Measurements from ENCODE around the gene BLOC1S2. TPM values are rescaled to one million over a fixed set of nuclear protein-coding genes. Genes with fewer than 3 reads are reported as not detected.
A peak's percentile ranks its signal among the peaks of the same experiment; 100 is the strongest.
"Not testable (repeated sequence)": the region's sequence is repeated elsewhere in the genome, so short reads cannot be mapped to it uniquely, and the experiment has no call there.

BLOC1S2 gene
- polyA plus RNA-seq, 3 donors = 18.4 to 53.8 (median 30.4) TPM

DNA sequence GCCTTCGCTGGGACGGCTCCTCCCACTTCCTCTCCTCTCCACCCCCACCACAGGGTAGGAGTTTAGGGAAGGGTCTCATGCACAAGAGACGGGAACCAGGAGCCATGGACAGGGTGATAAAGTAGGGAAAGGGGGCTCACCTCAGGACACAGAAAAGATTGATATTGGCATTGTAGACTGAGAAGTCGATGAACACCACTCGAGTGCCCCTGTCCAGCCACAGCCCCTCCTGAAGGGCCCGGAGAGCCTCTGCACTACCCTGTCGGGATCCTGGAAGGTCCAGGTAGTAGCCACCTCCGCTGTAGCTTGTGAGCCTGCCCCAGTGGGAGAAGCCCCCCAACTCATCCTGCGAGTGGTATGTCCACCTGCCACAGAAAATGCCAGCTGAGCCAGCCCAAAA lies 10.8 kb upstream of the BLOC1S2 start:
- WGBS, 3 donors = 66 to 70% (median 69%) methylated on average over 9 of the region's 9 CpGs
- H3K27ac ChIP-seq (ENCODE audit: low read depth, low read length) = no peak overlapping the region

DNA sequence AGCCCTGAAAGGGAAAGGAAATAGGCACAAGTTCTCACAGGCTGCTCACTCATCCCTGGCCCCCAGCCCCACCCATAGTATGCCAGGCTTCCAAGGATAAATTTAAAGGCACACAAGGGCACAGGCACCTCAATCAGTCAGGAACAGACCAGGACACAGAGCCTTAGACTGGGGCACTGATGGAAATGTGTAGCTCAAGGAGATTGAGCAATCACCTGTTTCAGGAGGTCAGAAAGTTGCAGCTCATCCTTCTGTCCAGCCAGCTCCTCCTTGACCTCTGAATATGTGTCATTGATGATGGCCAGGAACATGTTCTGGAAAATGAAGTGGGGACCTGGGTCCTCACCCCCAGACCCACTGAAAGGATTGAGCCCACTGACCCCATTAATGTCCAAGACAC lies 6.6 kb upstream of the BLOC1S2 start:
- H3K27ac ChIP-seq (ENCODE audit: low read depth, low read length) = no peak overlapping the region

DNA sequence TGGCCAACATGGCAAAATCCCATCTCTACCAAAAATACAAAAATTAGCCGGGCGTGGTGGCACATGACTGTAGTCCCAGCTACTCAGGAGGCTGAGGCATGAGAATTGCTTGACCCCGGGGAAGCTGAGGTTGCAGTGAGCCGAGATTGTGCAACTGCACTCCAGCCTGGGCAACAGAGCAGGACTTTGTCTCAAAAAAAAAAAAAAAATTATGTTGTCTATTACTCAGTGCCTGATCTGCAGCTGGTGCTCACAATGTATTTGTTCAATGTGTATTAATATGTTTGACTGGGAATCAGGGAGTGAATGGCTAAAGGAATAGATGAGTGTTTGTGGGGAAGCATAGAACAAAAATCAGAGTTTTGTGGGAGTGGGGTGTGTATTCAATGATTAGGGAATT lies 5.8 kb upstream of the BLOC1S2 start:
- H3K27ac ChIP-seq (ENCODE audit: low read depth, low read length) = not testable (repeated sequence)
- 38 to 58% (median 52%) methylated on average over 4 of the region's 4 CpGs for WGBS, 3 donors

- 44 to 59% (median 47%) methylated on average over 3 of the region's 3 CpGs for WGBS, 3 donors
- H3K27ac ChIP-seq (ENCODE audit: low read depth, low read length) = no peak overlapping the region
These were observed 4.9 kb upstream of the BLOC1S2 start for GRCh38 chr10:100291356-100291755.

GRCh38 chr10:100289641-100290040 lies 3.2 kb upstream of the BLOC1S2 start:
- no peak overlapping the region for H3K27ac ChIP-seq (ENCODE audit: low read depth, low read length)
- WGBS, 3 donors = 69 to 95% (median 82%) methylated on average over 2 of the region's 2 CpGs

DNA sequence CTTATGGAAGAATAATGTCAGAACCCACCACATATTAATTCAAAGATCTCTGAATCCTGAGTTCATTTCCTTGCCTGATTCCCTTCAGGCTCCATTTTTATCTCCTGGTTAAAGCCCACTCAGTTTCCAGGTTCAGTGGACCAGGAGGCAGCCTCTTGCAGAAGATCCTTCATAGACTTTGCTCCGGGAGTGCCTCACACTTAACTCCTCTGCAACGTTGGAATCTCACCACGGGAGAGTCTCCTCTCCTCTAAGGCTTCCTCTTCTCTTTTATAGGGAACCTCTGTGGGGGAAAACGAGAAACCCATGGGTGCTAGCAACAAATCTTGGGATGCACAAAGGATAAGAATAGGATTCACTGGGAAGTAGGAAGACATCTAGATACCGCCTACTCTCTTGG lies 1.7 kb upstream of the BLOC1S2 start:
- no peak overlapping the region for H3K27ac ChIP-seq (ENCODE audit: low read depth, low read length)
- 76 to 87% (median 78%) methylated on average over 5 of the region's 5 CpGs for WGBS, 3 donors

DNA sequence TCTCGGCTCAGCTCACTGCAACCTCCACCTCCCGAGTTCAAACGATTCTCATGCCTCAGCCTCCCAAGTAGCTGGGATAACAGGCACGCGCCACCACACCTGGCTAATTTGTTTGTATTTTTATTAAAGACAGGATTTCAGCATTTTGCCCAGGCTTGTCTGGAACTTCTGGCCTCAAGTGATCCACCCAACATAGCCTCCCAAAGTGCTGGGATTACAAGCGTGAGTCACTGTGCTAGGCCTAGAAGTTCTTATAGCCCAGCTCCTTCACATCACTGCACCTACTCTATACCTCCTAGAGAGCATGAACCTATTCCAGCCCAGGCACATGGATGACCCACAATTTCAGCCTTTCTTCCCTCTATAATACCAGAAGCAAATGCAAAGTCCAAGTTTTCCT lies 1.3 kb upstream of the BLOC1S2 start:
- H3K27ac ChIP-seq (ENCODE audit: low read depth, low read length) = no peak overlapping the region
- 95 to 100% (median 97%) methylated on average over 6 of the region's 6 CpGs for WGBS, 3 donors

DNA sequence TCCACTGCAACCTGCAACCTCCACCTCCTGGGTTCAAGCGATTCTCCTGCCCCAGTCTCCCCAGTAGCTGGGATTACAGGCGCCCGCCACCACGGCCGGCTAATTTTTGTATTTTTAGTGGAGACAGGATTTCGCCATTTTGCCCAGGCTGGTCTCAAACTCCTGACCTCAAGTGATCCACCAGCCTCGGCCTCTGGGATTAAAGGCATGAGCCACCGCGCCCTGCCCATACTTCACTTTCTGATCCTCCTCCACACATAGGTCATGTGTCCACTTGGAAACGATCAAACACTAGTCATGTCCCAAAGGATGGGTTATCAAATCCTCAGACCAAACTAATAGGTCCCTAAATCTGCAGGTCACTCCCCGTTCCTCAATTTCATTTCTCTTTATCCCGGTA lies 1.2 kb downstream of the BLOC1S2 start:
- peak overlapping the region; percentile 64 for H3K27ac ChIP-seq (ENCODE audit: low read depth, low read length)
- WGBS, 3 donors = 83 to 89% (median 87%) methylated on average over 12 of the region's 12 CpGs

- H3K27ac ChIP-seq (ENCODE audit: low read depth, low read length) = no peak overlapping the region
- WGBS, 3 donors = 85 to 96% (median 93%) methylated on average over 3 of the region's 3 CpGs
These were observed 3.6 kb downstream of the BLOC1S2 start for GRCh38 chr10:100282907-100283306.

GRCh38 chr10:100276971-100277370 lies 9.5 kb downstream of the BLOC1S2 start:
- H3K27ac ChIP-seq (ENCODE audit: low read depth, low read length) = not testable (repeated sequence)
- 76 to 95% (median 90%) methylated on average over 9 to 18 of the region's 31 CpGs for WGBS, 3 donors

DNA sequence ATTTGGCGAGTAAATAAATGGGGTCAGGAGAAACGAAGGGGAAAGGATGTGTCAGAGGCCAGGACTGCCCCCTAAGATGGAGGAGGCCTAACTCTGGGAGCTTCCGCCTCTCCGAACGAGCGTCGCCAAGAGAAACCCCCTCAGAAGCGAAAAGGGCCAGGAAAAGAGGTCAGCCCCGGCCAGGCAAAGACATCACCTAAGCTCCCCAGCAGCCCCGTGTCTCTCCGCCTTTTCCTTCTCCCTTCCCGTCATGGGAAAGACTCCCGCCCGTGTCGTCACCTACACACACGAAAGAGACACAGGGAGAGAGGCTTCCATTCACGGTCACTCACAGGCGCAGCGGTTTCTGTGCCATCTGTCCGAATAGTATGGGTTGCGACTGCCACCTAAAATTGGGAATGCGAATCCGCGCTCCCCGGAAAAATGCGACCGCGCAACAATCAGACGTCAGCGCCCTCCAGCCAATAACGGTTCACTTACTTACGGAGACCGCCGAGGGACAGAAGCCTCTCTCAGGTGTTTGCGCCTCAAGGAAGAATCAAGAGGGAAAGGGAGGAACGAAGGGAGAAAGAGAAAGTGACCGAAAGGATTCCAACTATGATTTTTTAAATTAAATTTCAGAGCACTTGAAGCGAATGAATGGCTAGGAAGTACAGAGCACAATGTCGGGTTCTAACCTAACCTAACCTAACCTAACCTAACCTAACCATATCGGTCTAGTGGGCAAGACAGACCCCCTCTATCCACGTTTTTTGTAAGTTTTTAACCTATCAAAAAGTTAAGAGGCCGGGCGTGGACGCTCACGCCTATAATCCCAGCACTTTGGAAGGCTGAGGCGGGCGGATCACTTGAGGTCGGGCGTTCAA lies 19.0 kb downstream of the BLOC1S2 start, which contains the start of gene CWF19L1:
Gene CWF19L1 (minus strand): TSS at position 400 of the 866 bp plus-strand sequence. CDS start 45 bp downstream, at position 355.
- whole genome bisulfite sequencing, 3 donors = 2 to 3% (median 2%) methylated on average over 49 of the region's 49 CpGs

DNA sequence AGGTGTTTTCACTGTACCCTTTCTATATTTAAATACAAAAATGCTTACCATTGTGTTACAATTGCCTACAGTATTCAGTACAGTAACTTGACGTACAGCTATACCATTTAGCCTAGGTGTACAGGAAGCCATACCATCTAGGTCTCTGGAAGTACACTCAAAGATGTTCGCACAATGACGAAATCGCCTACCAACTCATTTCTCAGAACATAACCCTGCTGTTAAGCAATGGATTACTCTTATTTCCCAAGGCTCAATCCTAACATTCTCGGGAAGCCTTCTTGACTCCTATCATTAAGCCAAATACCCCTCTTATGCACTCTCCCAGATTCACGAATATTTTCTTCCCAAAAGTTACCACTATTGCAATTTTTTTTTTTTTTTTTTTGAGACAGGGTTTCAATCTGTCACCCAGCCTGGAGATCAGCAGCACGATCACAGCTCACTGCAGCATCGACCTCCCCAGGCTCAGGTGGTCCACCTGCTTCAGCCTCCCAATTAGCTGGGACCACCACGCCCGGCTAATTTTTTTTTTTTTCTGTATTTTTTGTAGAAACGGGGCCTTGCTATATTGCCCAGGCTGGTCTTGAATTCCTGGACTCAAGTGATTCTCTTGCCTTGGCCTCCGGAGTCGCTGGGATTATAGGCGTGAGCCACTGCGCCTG lies 20.5 kb downstream of the BLOC1S2 start:
- H3K27ac ChIP-seq (ENCODE audit: low read depth, low read length) = no peak overlapping the region
- 85 to 91% (median 85%) methylated on average over 15 of the region's 15 CpGs for WGBS, 3 donors

More for the DNA sequence above, 19.0 kb downstream of the BLOC1S2 start, which contains the start of gene CWF19L1:
- no peak within 1 kb of the TSS for H3K27ac ChIP-seq (ENCODE audit: low read depth, low read length)

- WGBS, 3 donors = 90 to 96% (median 93%) methylated on average over 3 of the region's 3 CpGs
- H3K27ac ChIP-seq (ENCODE audit: low read depth, low read length) = no peak overlapping the region
These were observed 32.3 kb downstream of the BLOC1S2 start for GRCh38 chr10:100254191-100254590.

GRCh38 chr10:100253041-100253440 lies 33.4 kb downstream of the BLOC1S2 start:
- WGBS, 3 donors = 95 to 97% (median 96%) methylated on average over 5 of the region's 5 CpGs
- H3K27ac ChIP-seq (ENCODE audit: low read depth, low read length) = no peak overlapping the region

GRCh38 chr10:100248820-100249219 lies 37.7 kb downstream of the BLOC1S2 start:
- 96 to 98% (median 97%) methylated on average over 7 of the region's 7 CpGs for WGBS, 3 donors
- no peak overlapping the region for H3K27ac ChIP-seq (ENCODE audit: low read depth, low read length)

DNA sequence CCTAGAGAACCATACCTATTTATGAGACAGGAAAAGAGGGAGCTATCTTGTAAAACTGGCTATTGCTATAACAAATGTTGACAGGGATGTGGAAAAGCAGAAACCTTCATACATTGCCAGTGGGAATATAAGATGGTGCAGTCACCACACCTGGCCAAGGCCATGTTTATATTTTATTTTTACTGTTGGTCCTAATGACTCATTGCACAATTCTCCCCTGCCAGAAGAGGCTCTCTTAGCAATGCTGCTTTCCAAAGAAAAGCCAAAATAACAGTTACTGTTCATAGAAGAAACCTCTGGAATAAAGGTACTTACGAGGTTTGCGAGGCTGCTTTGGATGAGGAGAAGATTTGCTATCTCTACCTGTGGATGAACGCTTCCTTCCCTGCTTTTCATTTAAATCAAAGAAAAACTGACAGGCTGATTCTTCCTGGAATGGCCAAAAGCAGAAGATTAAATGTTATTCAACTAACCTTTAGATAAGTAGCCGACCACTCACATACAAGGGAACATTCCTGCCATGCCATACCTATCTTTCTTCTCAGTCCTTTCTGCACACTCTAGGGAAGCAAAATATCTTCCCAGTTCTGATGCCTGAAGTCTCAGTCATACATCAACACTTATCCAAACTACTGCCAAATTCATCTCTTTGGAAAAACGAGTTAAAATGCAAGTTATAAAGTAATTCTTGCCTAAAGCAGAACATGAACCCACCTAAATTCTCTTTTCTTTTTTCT lies 40.8 kb downstream of the BLOC1S2 start:
- H3K27ac ChIP-seq (ENCODE audit: low read depth, low read length) = no peak overlapping the region
- WGBS, 3 donors = 79 to 94% (median 82%) methylated on average over 5 of the region's 5 CpGs

DNA sequence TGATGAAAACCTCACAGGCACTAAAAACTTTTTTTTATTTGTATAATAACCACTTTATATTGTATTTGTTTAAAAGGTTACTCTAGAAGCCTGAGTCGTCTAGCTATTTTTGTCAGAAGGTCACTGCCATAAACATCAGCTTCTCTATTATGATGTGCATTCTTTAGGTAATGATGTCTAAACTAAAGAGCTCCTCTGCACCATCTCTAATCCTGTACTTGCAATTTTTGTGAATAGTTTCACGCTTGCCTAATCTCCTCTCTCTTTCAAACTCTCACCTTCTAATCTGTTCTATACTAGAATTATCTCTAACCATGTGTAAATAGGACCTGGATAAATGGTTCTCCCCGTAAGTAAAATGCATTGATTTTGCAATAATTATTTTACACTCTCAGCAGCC lies 46.6 kb downstream of the BLOC1S2 start:
- WGBS, 3 donors = 68 to 93% (median 90%) methylated on average over 3 of the region's 3 CpGs
- H3K27ac ChIP-seq (ENCODE audit: low read depth, low read length) = no peak overlapping the region

DNA sequence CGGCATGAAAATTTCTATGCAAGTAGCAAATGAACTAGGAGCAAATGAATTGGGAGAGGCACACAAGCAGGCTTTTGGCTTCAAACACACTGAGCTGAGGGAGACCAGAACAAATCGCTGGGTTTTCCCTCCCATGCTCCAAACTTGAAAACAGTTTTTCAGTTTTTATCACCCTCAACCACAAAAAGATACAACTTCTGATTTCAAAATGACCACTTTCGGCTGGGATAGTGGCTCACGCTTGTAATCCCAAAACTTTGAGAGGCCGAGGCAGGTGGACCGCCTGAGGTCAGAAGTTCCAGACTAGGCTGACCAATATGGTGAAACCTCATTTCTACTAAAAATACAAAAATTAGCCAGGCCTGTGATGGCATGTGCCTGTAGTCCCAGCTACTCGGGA lies 48.1 kb downstream of the BLOC1S2 start:
- H3K27ac ChIP-seq (ENCODE audit: low read depth, low read length) = no peak overlapping the region
- 92 to 97% (median 95%) methylated on average over 7 of the region's 7 CpGs for WGBS, 3 donors

GRCh38 chr10:100232101-100232500 lies 54.4 kb downstream of the BLOC1S2 start:
- 80 to 91% (median 81%) methylated on average over 2 of the region's 2 CpGs for WGBS, 3 donors
- H3K27ac ChIP-seq (ENCODE audit: low read depth, low read length) = no peak overlapping the region
